CD4-positive, CD25-positive, alpha-beta regulatory T cell (primary cell): ENCODE measurements around the gene EEF1AKMT2. TPM values are rescaled to one million over a fixed set of nuclear protein-coding genes. Genes with fewer than 3 reads are reported as not detected.
"Not testable (repeated sequence)": the region's sequence is repeated elsewhere in the genome, so short reads cannot be mapped to it uniquely, and the experiment has no call there.

Experiments used
- ATAC-seq, 2 donors: fragments of 150-1000 bp; cut with Tn5 transposase; one replicate each; pipeline ENCODE4 v1.10.0; 2021; ENCODE audit warnings: low read depth in 2 of 2, moderate number of reproducible peaks in 2 of 2, moderate library complexity in 1 of 2
- DNase-seq, 3 donors: peaks; one replicate each; pipeline versions ENCODE4 v3.0.0 to v3.0.0-alpha.2; 2012 to 2022; ENCODE audit warnings: mixed read lengths in 1 of 3
- H3K27ac ChIP-seq: one replicate; pipeline ENCODE4 v1.7.0; 2013; ENCODE audit warnings: mild to moderate bottlenecking, low read length; ENCODE audit not compliant: insufficient read depth, poor library complexity, severe bottlenecking
- H3K27me3 ChIP-seq: one replicate; pipeline ENCODE4 v1.7.0; 2013; ENCODE audit warnings: low read length; ENCODE audit not compliant: control insufficient read depth, insufficient read depth
- H3K36me3 ChIP-seq: one replicate; pipeline ENCODE4 v1.7.0; 2013; ENCODE audit warnings: mild to moderate bottlenecking, low read length, moderate library complexity; ENCODE audit not compliant: control insufficient read depth, insufficient read depth
- H3K4me1 ChIP-seq: 2 replicates; pipeline ENCODE4 v1.7.0; 2013; ENCODE audit warnings: mild to moderate bottlenecking, low read length; ENCODE audit not compliant: insufficient read depth, control insufficient read depth, poor library complexity, severe bottlenecking
- H3K4me3 ChIP-seq: one replicate; pipeline ENCODE4 v1.7.0; 2013; ENCODE audit warnings: low read depth, mild to moderate bottlenecking, low read length, moderate library complexity
- H3K9me3 ChIP-seq, 2 experiments: 1 replicate in 1 of 2; 2 replicates in 1 of 2; pipeline ENCODE4 v1.7.0; 2013; ENCODE audit warnings: low read length in 2 of 2, mild to moderate bottlenecking in 1 of 2, moderate library complexity in 1 of 2; ENCODE audit not compliant: control insufficient read depth in 2 of 2
- H3K27ac Mint-ChIP-seq, 3 donors: one replicate each; pipeline ENCODE4 v1.8.0; 2020 to 2022; ENCODE audit warnings: mild to moderate bottlenecking in 3 of 3, mixed read lengths in 3 of 3, moderate library complexity in 2 of 3
- H3K27me3 Mint-ChIP-seq: one replicate; pipeline ENCODE4 v1.8.0; 2022; ENCODE audit warnings: mild to moderate bottlenecking, mixed read lengths
- H3K36me3 Mint-ChIP-seq: one replicate; pipeline ENCODE4 v1.8.0; 2020; ENCODE audit warnings: mixed read lengths
- H3K4me1 Mint-ChIP-seq, 4 donors: one replicate each; pipeline ENCODE4 v1.8.0; 2020 to 2022; ENCODE audit warnings: mixed read lengths in 4 of 4, mild to moderate bottlenecking in 1 of 4
- H3K4me3 Mint-ChIP-seq, 4 donors: one replicate each; pipeline ENCODE4 v1.8.0; 2020 to 2022; ENCODE audit warnings: mild to moderate bottlenecking in 4 of 4, mixed read lengths in 4 of 4, moderate library complexity in 3 of 4
- H3K9me3 Mint-ChIP-seq, 7 donors: one replicate each; pipeline ENCODE4 v1.8.0; 2020 to 2022; ENCODE audit warnings: mixed read lengths in 7 of 7, mild to moderate bottlenecking in 3 of 7, moderate library complexity in 2 of 7
- polyA plus RNA-seq, 4 donors: library from polyadenylated mRNA; unstranded; fragments of 300-500 nt; fragmentation: Illumina TruSeq; gene quantifications; one replicate each; pipeline ENCODE4 v1.2.3, GENCODE V29; 2021
- total RNA-seq: library from RNA; stranded (reverse); gene quantifications from one replicate; pipeline ENCODE4 v1.2.3, GENCODE V29; 2022

Gene EEF1AKMT2
- total and polyA plus RNA-seq, 5 donors from 2014 or later, result 15.9 to 30.5 (median 25.8) TPM

GRCh38 chr10:124825702-124826101, 34.0 kb upstream of the EEF1AKMT2 start:
- Histone ChIP-seq H3K4me1 (no peaks in the 10 kb centered on the region), H3K9me3 (no peaks in the 10 kb centered on the region), H3K36me3 (peaks cover 55% of the 10 kb centered on the region), H3K4me3 (no peak overlapping the region), H3K27ac (no peak overlapping the region), H3K27me3 (no peaks in the 10 kb centered on the region)
- no peak for DNase-seq
- no peak for ATAC-seq
- H3K9me3 Mint-ChIP-seq, result no peaks in the 10 kb centered on the region
- peaks cover 23% of the 10 kb centered on the region for H3K36me3 Mint-ChIP-seq
- H3K4me3 Mint-ChIP-seq, result no peak overlapping the region
- H3K27ac Mint-ChIP-seq, result no peak overlapping the region
- H3K4me1 Mint-ChIP-seq, result no peaks in the 10 kb centered on the region
- H3K27me3 Mint-ChIP-seq, result no peaks in the 10 kb centered on the region

- peaks cover 51% of the 10 kb centered on the region for H3K36me3 ChIP-seq
- H3K4me1 Mint-ChIP-seq, ATAC-seq, H3K27me3 Mint-ChIP-seq, H3K27me3 ChIP-seq, H3K27ac ChIP-seq, H3K9me3 ChIP-seq, H3K4me1 ChIP-seq, H3K9me3 Mint-ChIP-seq, H3K4me3 Mint-ChIP-seq, H3K4me3 ChIP-seq, DNase-seq: not testable (repeated sequence)
- Mint-ChIP-seq H3K27ac (peak overlapping the region in 2 of 3 donors; percentile 60 to 69), H3K36me3 (peaks cover 24% of the 10 kb centered on the region)
These were observed 33.2 kb upstream of the EEF1AKMT2 start for GRCh38 chr10:124824932-124825331.

- Histone ChIP-seq H3K9me3 (no peaks in the 10 kb centered on the region), H3K27ac (no peak overlapping the region), H3K4me3 (no peak overlapping the region), H3K36me3 (peaks cover 47% of the 10 kb centered on the region), H3K4me1 (no peaks in the 10 kb centered on the region), H3K27me3 (no peaks in the 10 kb centered on the region)
- no peak for DNase-seq
- peak overlapping the region in 2 of 3 donors; percentile 60 to 69 for H3K27ac Mint-ChIP-seq
- no peaks in the 10 kb centered on the region for H3K27me3 Mint-ChIP-seq
- H3K36me3 Mint-ChIP-seq, result peaks cover 24% of the 10 kb centered on the region
- peaks cover 0 to 2% (median 0%) of the 10 kb centered on the region in 4 donors for H3K4me1 Mint-ChIP-seq
- ATAC-seq, result no peak
- H3K4me3 Mint-ChIP-seq, result no peak overlapping the region
- H3K9me3 Mint-ChIP-seq, result no peaks in the 10 kb centered on the region
These were observed 32.8 kb upstream of the EEF1AKMT2 start for GRCh38 chr10:124824507-124824906.

- peaks cover 40% of the 10 kb centered on the region for H3K36me3 ChIP-seq
- Mint-ChIP-seq H3K36me3 (peaks cover 27% of the 10 kb centered on the region), H3K27ac (no peak overlapping the region), H3K9me3 (no peaks in the 10 kb centered on the region), H3K4me1 (peaks cover 0 to 8% (median 1%) of the 10 kb centered on the region in 4 donors), H3K27me3 (no peaks in the 10 kb centered on the region), H3K4me3 (no peak overlapping the region)
- no peaks in the 10 kb centered on the region for H3K4me1 ChIP-seq
- H3K27ac ChIP-seq, result no peak overlapping the region
- H3K9me3 ChIP-seq, result no peaks in the 10 kb centered on the region
- H3K4me3 ChIP-seq, result no peak overlapping the region
- ATAC-seq, result no peak
- no peaks in the 10 kb centered on the region for H3K27me3 ChIP-seq
- no peak for DNase-seq
These were observed 29.8 kb upstream of the EEF1AKMT2 start for GRCh38 chr10:124821520-124821919.

DNA sequence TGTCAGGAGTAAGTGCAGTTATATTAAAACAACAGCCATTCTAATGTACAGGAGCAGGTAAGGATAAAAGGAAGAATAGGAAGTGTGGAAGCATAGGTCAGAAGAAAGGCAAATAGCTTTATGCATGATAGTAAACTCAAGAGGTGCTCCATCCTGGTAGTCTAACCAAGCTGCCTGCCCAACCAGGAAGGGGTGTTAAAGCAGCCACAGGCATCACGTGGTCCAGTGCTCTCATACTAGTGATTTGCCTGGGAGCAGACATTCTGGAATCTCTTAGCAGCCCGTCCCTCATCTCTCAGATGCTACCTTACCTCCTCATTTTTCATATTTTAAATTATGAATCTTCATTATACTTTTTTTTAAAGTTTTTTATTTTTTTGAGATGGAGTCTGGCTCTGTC, 28.4 kb upstream of the EEF1AKMT2 start:
- Histone ChIP-seq H3K9me3 (no peaks in the 10 kb centered on the region), H3K4me3 (no peak overlapping the region), H3K4me1 (no peaks in the 10 kb centered on the region), H3K27ac (no peak overlapping the region), H3K36me3 (peaks cover 36% of the 10 kb centered on the region), H3K27me3 (no peaks in the 10 kb centered on the region)
- ATAC-seq (no peak), DNase-seq (no peak)
- Mint-ChIP-seq H3K4me1 (peaks cover 0 to 8% (median 1%) of the 10 kb centered on the region in 4 donors), H3K9me3 (no peaks in the 10 kb centered on the region), H3K4me3 (no peak overlapping the region), H3K27me3 (no peaks in the 10 kb centered on the region), H3K36me3 (peaks cover 23% of the 10 kb centered on the region), H3K27ac (peak overlapping the region in 1 of 3 donors; percentile 62)

- Histone ChIP-seq H3K36me3 (peaks cover 2% of the 10 kb centered on the region), H3K27ac (peak overlapping the region; percentile 78), H3K9me3 (no peaks in the 10 kb centered on the region), H3K4me3 (peak overlapping the region; percentile 88), H3K27me3 (peaks cover 3% of the 10 kb centered on the region), H3K4me1 (peaks cover 13% of the 10 kb centered on the region)
- no peak for ATAC-seq
- H3K36me3 Mint-ChIP-seq, result no peaks in the 10 kb centered on the region
- H3K27ac Mint-ChIP-seq, result peak overlapping the region; percentile 76 to 97 (median 87)
- H3K27me3 Mint-ChIP-seq, result peaks cover 4% of the 10 kb centered on the region
- peak in 1 of 3 donors; percentile 25 for DNase-seq
- H3K4me1 Mint-ChIP-seq, result peaks cover 17 to 24% (median 18%) of the 10 kb centered on the region in 4 donors
- peak overlapping the region; percentile 92 to 98 (median 94) for H3K4me3 Mint-ChIP-seq
- H3K9me3 Mint-ChIP-seq, result no peaks in the 10 kb centered on the region
These were observed 10.6 kb upstream of the EEF1AKMT2 start for GRCh38 chr10:124802313-124802675.

- H3K9me3 ChIP-seq, result no peaks in the 10 kb centered on the region
- H3K36me3 ChIP-seq, result no peaks in the 10 kb centered on the region
- no peaks in the 10 kb centered on the region for H3K9me3 Mint-ChIP-seq
- peak overlapping the region in 1 of 4 donors; percentile 73 for H3K4me3 Mint-ChIP-seq
- H3K4me1 ChIP-seq, result peaks cover 13% of the 10 kb centered on the region
- ATAC-seq (no peak), DNase-seq (no peak)
- H3K27me3 Mint-ChIP-seq, result peaks cover 4% of the 10 kb centered on the region
- peaks cover 13 to 26% (median 21%) of the 10 kb centered on the region in 4 donors for H3K4me1 Mint-ChIP-seq
- no peak overlapping the region for H3K4me3 ChIP-seq
- H3K27me3 ChIP-seq, result peaks cover 3% of the 10 kb centered on the region
- H3K27ac ChIP-seq, result no peak overlapping the region
- H3K36me3 Mint-ChIP-seq, result no peaks in the 10 kb centered on the region
- H3K27ac Mint-ChIP-seq, result no peak overlapping the region
These were observed 7.5 kb upstream of the EEF1AKMT2 start for GRCh38 chr10:124799211-124799610.

- Histone ChIP-seq H3K27me3 (peaks cover 3% of the 10 kb centered on the region), H3K4me1 (peaks cover 13% of the 10 kb centered on the region), H3K36me3 (no peaks in the 10 kb centered on the region), H3K9me3 (no peaks in the 10 kb centered on the region), H3K27ac (no peak overlapping the region), H3K4me3 (no peak overlapping the region)
- no peaks in the 10 kb centered on the region for H3K36me3 Mint-ChIP-seq
- no peak overlapping the region for H3K27ac Mint-ChIP-seq
- no peak for DNase-seq
- no peaks in the 10 kb centered on the region for H3K9me3 Mint-ChIP-seq
- peaks cover 4% of the 10 kb centered on the region for H3K27me3 Mint-ChIP-seq
- peak overlapping the region in 1 of 4 donors; percentile 73 for H3K4me3 Mint-ChIP-seq
- no peak for ATAC-seq
- H3K4me1 Mint-ChIP-seq, result peaks cover 13 to 26% (median 21%) of the 10 kb centered on the region in 4 donors
These were observed 7.1 kb upstream of the EEF1AKMT2 start for GRCh38 chr10:124798781-124799180.
